BE2C (cell line): Measurements from ENCODE around the gene CTSW.

Experiments used
- DNase-seq: peaks from one replicate; pipeline ENCODE4 v3.0.0-alpha.2; 2020
- H3K27me3 ChIP-seq: fragments of 250-450 bp; sonication (Bioruptor Pico); 2 replicates; pipeline ENCODE4 v1.5.1; 2020; ENCODE audit warnings: mild to moderate bottlenecking
- H3K36me3 ChIP-seq: fragments of 250-450 bp; sonication (Bioruptor Pico); 2 replicates; pipeline ENCODE4 v1.5.1; 2020; ENCODE audit warnings: mild to moderate bottlenecking
- H3K4me1 ChIP-seq: fragments of 250-450 bp; sonication (Bioruptor Pico); 2 replicates; pipeline ENCODE4 v1.5.1; 2020
- H3K4me3 ChIP-seq: 2 replicates; pipeline ENCODE4 v1.5.1; 2011; ENCODE audit warnings: low read depth, low read length
- H3K9me3 ChIP-seq: fragments of 250-450 bp; sonication (Bioruptor Pico); 2 replicates; pipeline ENCODE4 v1.5.1; 2020
- TF ChIP-seq, protein P1 (sequence below): IDR thresholded peaks from 2 replicates; pipeline ENCODE4 v1.5.1; 2012; ENCODE audit warnings: mild to moderate bottlenecking, low read depth, low read length

Gene CTSW

DNA sequence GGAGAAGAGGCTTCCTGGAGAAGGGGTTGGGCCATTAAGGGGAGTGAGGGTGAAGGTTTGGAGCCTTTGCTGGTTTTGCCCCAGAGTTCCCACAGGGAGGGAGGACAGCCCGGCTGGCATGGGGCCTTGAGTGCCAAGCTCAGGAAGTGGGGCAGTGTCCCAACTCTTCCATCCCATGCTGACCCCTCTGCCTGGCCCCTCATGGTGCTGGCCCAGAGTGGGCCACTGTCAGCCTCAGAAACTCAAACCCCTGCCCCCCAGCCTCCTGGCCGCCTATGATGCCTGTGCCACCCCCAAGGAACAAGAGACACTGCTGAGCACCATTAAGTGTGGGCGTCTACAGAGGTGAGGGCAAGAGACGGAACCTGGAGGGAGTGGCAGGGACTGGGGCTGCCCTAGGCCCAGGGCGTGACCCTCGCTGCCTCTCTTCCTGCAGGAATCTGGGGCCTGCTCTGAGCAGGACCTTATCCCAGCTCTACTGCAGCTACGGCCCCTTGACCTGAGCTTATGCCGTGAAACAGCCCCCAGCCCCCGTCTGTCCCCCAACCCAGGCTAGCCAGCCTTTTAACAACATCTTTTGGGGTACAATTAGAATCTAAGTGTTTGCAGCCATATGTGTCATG is 14.0 kb upstream of the CTSW start:
- peaks cover 38% of the 10 kb centered on the region for H3K36me3 ChIP-seq
- TF ChIP-seq, protein P1, sequence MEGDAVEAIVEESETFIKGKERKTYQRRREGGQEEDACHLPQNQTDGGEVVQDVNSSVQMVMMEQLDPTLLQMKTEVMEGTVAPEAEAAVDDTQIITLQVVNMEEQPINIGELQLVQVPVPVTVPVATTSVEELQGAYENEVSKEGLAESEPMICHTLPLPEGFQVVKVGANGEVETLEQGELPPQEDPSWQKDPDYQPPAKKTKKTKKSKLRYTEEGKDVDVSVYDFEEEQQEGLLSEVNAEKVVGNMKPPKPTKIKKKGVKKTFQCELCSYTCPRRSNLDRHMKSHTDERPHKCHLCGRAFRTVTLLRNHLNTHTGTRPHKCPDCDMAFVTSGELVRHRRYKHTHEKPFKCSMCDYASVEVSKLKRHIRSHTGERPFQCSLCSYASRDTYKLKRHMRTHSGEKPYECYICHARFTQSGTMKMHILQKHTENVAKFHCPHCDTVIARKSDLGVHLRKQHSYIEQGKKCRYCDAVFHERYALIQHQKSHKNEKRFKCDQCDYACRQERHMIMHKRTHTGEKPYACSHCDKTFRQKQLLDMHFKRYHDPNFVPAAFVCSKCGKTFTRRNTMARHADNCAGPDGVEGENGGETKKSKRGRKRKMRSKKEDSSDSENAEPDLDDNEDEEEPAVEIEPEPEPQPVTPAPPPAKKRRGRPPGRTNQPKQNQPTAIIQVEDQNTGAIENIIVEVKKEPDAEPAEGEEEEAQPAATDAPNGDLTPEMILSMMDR, result no peak
- H3K9me3 ChIP-seq, result no peaks in the 10 kb centered on the region
- DNase-seq, result no peak
- H3K27me3 ChIP-seq, result no peaks in the 10 kb centered on the region
- H3K4me3 ChIP-seq, result no peak overlapping the region
- peaks cover 3% of the 10 kb centered on the region for H3K4me1 ChIP-seq

DNA sequence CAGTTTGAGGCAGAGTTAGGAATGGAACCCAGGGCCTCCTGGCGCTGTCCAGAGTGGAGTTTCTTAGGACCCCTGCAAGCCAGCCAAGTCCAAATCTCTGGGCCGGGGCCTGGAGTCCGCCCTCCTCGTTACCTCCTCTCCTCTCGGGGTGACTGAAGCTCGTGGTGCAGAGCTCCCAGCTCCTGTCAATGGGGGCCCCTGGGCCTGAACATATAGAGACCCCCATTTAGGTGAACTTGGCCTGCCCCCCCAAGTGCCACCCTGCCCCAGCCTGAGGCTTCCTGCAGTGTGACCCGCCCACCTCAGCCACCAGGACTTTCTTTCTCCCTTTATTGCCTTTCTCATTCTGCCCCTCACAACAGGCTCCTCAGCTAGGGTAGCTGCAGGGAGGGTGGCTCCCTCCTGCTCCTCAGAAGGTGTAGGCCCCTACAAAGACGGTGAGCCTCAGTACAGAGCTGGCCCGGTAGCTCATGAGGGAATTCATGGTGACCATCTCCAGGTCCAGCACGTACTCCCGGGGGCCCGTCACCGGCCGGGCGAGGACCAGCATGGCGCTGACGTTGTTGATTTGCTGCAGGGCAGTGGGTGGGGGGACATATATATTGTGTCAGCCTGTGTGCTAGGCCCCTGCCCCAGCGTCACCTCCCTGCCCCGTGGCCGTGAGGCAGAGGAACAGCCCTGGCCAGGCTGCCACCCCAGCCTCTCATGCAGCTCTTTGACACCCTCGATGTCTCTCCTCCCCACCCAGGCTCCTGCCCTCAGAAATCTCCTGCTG is 12.9 kb upstream of the CTSW start:
- Histone ChIP-seq H3K27me3 (no peaks in the 10 kb centered on the region), H3K4me3 (no peak overlapping the region), H3K4me1 (peaks cover 13% of the 10 kb centered on the region), H3K9me3 (no peaks in the 10 kb centered on the region), H3K36me3 (peaks cover 38% of the 10 kb centered on the region)
- TF ChIP-seq, protein P1, result no peak
- no peak for DNase-seq

DNA sequence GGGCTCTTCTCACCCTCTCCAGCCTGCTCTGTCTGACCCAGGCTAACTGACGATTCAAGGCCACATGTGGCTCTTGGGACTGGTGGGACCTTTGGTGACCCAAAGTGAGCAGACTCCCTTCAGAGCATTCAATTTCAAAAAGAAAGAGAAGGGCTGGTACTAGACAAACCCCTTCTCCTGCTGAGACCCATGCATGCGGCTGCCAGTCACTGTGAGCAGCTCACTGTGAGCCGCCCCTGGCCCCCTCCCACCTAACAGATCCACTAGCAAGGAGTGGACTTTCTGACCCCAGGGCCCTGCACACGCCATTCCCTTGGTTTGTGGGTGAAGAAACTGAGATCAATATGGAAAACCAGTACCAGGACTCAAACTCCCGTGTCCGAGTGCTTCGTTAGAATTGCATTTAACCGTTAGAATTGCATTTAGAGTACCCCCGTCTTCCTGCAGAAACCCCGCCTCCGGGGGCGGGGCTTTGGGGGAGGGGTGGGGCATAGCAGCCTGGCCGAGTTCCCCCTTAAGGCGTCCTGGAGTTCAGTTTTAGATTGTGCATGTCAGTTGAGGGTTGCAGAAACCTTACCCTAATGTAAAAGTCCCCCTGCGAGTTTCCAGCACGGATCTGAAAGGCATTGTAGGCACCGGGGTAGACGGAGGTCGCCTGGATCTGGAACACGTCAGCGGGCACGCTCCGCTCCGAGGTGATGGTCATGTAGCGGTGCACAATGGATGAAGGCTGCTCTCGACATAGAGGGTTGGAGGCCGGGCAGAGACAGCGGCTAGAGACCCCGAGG is 12.2 kb upstream of the CTSW start:
- peaks cover 33% of the 10 kb centered on the region for H3K36me3 ChIP-seq
- no peaks in the 10 kb centered on the region for H3K27me3 ChIP-seq
- H3K4me3 ChIP-seq, result peak overlapping the region; percentile 69
- DNase-seq, result peak; percentile 75
- no peaks in the 10 kb centered on the region for H3K9me3 ChIP-seq
- TF ChIP-seq, protein P1, result no peak
- H3K4me1 ChIP-seq, result peaks cover 13% of the 10 kb centered on the region

DNA sequence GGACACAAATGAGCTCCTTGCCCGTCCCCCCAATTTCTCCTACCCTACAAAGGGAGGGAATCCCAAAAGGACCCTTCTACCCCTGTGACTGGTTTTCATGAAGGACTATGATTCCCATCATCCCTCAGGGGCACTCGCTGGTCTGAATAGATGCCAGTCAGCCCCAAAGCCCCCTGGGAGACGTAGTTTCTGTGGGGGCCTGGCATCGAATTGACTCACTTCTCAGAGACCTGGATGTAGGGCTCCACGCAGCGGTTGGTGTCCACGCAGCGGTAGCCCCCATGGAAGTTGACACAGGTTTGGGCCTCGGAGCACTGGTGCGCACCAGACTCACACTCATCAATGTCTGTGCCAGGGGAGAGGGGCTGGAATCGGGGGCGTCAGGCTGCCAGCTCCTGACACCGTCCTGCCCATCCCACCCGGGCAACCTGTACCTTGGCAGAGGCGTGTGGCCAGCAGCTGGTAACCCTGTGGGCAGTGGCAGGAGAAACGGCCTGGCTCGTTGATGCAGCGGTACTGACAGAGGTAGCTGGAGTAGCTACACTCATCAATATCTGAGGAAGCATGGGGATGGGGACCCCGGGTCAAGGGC is 11.5 kb upstream of the CTSW start:
- H3K9me3 ChIP-seq, result no peaks in the 10 kb centered on the region
- H3K4me3 ChIP-seq, result peak overlapping the region; percentile 69
- peaks cover 13% of the 10 kb centered on the region for H3K4me1 ChIP-seq
- no peaks in the 10 kb centered on the region for H3K27me3 ChIP-seq
- peak; percentile 86 for DNase-seq
- peaks cover 26% of the 10 kb centered on the region for H3K36me3 ChIP-seq
- TF ChIP-seq, protein P1, result no peak

DNA sequence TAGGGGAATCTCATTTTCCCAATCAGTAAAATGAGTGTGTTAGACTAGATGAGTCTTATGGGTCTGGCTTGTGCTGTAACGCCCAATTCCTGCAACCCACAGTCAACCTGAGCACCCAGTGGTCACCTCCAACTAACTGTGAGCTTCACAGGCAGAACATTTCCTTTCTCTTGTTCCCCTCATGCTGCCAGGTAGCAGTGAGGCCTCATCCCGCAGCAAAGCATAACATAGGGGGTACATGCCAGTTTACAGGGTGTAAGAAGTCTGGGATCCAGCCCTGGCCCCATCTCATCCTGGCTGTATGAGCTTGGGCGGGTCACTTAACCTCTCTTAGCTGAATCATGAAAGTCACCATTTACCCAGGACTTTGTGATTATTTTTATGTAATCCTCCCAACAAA is 10.7 kb upstream of the CTSW start:
- TF ChIP-seq, protein P1, result no peak
- peaks cover 19% of the 10 kb centered on the region for H3K36me3 ChIP-seq

More for the DNA sequence above, 10.7 kb upstream of the CTSW start:
- Histone ChIP-seq H3K9me3 (no peaks in the 10 kb centered on the region), H3K4me3 (no peak overlapping the region), H3K4me1 (peaks cover 13% of the 10 kb centered on the region), H3K27me3 (no peaks in the 10 kb centered on the region)
- no peak for DNase-seq
